ENCODE measurements around the gene TBC1D14. TPM values are rescaled to one million over a fixed set of nuclear protein-coding genes. Genes with fewer than 3 reads are reported as not detected.

The TBC1D14 gene
- total RNA-seq, 4 donors from 2014 or later: 39.8 to 47.0 (median 46.0) TPM

DNA sequence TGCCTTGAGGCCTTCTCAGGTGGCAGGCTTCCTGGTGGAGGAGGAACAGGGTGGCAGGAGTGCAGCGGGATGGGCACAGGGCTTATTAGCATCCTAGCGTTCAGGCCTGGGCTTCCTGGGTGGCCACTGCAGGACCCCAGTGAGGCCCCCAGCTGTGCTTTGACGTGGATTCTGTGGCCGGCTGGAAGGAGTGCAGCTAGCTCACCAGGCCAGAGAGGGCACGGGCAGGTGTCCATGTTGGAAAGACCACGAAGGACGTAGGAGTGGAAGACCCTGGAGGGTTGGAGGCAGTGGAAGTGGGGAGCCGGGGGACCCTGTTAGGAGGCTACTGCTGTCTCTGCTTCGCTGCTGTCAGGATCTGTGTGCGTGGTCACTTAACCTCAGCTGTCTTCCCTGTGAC lies 120.3 kb downstream of the TBC1D14 start:
- intact Hi-C loops (cut with DNase I): loop anchor here (5.0 kb wide), 1 partner anchor 42 kb away; no protein-coding TSS in a partner anchor
- Histone ChIP-seq H3K4me1 (no peaks in the 10 kb centered on the region), H3K36me3 (peaks cover 16 to 25% of the 10 kb centered on the region in 2 donors), H3K27ac (no peak overlapping the region), H3K4me3 (replicated peaks in 1 of 3) (no peak overlapping the region), H3K27me3 (no peaks in the 10 kb centered on the region), H3K9me3 (no peaks in the 10 kb centered on the region)
- TF ChIP-seq, protein P1, sequence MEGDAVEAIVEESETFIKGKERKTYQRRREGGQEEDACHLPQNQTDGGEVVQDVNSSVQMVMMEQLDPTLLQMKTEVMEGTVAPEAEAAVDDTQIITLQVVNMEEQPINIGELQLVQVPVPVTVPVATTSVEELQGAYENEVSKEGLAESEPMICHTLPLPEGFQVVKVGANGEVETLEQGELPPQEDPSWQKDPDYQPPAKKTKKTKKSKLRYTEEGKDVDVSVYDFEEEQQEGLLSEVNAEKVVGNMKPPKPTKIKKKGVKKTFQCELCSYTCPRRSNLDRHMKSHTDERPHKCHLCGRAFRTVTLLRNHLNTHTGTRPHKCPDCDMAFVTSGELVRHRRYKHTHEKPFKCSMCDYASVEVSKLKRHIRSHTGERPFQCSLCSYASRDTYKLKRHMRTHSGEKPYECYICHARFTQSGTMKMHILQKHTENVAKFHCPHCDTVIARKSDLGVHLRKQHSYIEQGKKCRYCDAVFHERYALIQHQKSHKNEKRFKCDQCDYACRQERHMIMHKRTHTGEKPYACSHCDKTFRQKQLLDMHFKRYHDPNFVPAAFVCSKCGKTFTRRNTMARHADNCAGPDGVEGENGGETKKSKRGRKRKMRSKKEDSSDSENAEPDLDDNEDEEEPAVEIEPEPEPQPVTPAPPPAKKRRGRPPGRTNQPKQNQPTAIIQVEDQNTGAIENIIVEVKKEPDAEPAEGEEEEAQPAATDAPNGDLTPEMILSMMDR (IDR thresholded peaks at IDR 0.05): no peak
- no peak for TF ChIP-seq POLR2A (IDR thresholded peaks at IDR 0.05)
- 94 to 95% methylated on average over 10 of the region's 10 CpGs for WGBS, 2 donors
- no peak for DNase-seq

DNA sequence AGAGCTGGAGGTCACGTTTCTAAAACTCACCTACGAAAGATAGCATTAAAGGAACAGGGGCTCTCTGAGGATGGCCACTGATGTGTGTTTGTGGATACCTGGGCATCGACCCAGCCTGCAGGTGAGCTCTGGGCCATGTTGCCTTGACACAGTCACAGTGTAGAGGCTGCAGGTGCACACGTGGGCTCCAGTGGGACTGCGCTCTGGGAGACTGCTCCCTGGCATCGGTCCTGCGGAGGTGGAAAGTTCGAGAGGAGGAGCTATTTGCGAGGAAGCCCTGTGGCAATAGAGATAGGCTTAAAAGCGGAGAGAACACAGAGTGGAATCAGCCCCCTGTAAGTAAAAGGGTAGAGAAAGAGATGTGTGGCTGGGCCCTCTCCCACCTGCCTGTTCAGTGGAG lies 121.2 kb downstream of the TBC1D14 start:
- TF ChIP-seq POLR2A (IDR thresholded peaks at IDR 0.05): no peak
- TF ChIP-seq, protein P1 (IDR thresholded peaks at IDR 0.05): no peak
- Histone ChIP-seq H3K36me3 (peaks cover 16 to 21% of the 10 kb centered on the region in 2 donors), H3K4me1 (no peaks in the 10 kb centered on the region), H3K4me3 (replicated peaks in 1 of 3) (no peak overlapping the region), H3K9me3 (no peaks in the 10 kb centered on the region), H3K27me3 (no peaks in the 10 kb centered on the region), H3K27ac (no peak overlapping the region)
- no peak for DNase-seq
- intact Hi-C loops (cut with DNase I): loop anchor here (5.0 kb wide), 1 partner anchor 41 kb away; no protein-coding TSS in a partner anchor
- 93 to 94% methylated on average over 10 of the region's 10 CpGs for WGBS, 2 donors

DNA sequence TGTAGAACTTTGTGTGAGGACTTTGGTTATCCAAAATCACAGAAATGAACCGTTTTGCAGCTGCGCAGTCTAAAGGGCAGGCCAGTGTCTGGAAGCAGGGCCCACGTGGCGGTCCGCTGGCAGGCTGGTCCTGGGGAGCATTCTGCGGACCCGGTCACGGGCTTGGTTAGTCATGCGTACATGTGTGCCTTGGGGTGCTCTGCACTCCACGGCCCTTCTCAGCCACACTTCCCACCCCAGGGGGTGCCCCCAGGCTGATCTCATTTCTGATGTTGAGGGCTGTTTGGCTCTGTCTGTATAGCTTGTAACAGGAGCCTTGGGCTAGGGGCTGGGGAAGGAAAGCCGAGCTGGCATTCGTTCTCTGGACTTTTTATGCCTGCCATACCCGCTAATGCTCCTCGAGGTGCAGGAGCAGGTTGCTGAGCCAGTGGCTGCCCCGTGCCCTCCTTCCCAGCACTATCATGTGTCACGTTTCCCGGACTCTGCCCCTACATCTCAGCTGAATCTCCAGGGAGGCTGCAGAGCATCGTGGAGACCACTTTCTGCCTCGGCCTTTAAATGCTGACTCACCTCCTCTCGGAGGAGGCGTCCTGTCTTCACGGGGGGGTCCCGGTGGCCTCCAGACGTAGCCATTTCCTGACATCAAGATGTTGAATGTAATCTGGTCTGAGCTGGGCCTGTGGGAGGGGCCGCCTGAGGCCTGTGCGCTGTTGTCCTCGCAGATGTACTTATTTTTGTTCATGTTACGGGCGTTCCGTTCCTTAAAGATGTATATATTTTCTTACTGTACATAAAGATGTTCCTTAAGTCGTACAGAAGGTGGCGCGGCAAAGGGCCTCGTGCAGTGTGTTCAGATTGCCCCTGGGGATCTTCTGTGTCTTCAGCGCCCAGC lies 122.2 kb downstream of the TBC1D14 start:
- Histone ChIP-seq H3K4me1 (no peaks in the 10 kb centered on the region), H3K9me3 (no peaks in the 10 kb centered on the region), H3K27ac (no peak overlapping the region), H3K27me3 (no peaks in the 10 kb centered on the region), H3K36me3 (peaks cover 16 to 21% of the 10 kb centered on the region in 2 donors), H3K4me3 (replicated peaks in 1 of 3) (no peak overlapping the region)
- intact Hi-C loops (cut with DNase I): loop anchor here (5.0 kb wide), 1 partner anchor 40 kb away; no protein-coding TSS in a partner anchor
- TF ChIP-seq, protein P1 (IDR thresholded peaks at IDR 0.05): no peak
- no peak for TF ChIP-seq POLR2A (IDR thresholded peaks at IDR 0.05)
- no peak for DNase-seq
- WGBS, 2 donors: 86 to 88% methylated on average over 35 of the region's 35 CpGs

DNA sequence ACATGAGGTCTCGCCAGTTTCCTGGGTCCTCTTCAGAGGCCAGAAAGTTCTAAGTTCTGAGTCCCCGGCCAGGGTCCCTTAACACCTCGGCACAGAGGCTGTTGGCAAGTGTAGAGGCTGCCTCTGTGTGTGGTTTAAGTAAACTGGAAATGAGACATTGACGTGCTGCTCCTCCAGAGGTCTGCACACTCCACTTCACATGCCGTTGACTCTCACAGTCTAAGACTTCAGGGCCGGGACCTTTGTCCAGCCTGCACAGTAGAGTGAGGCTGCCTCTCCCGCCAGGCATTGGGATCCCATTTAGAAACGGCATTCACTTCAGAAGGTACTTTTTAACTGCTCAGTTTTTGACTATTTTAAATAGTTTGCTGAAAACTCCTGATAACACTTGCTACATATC lies 123.0 kb downstream of the TBC1D14 start:
- Histone ChIP-seq H3K4me1 (no peaks in the 10 kb centered on the region), H3K27me3 (no peaks in the 10 kb centered on the region), H3K9me3 (no peaks in the 10 kb centered on the region), H3K4me3 (replicated peaks in 1 of 3) (no peak overlapping the region), H3K36me3 (peaks cover 16 to 21% of the 10 kb centered on the region in 2 donors), H3K27ac (no peak overlapping the region)
- 83 to 89% methylated on average over 6 to 7 of the region's 8 CpGs for WGBS, 2 donors
- DNase-seq: no peak
- TF ChIP-seq, protein P1 (IDR thresholded peaks at IDR 0.05): no peak
- TF ChIP-seq POLR2A (IDR thresholded peaks at IDR 0.05): no peak
- intact Hi-C loops (cut with DNase I): loop anchor here (5.0 kb wide), 1 partner anchor 40 kb away; no protein-coding TSS in a partner anchor
